ENCODE results near the gene TTPAL.

Gene TTPAL

DNA sequence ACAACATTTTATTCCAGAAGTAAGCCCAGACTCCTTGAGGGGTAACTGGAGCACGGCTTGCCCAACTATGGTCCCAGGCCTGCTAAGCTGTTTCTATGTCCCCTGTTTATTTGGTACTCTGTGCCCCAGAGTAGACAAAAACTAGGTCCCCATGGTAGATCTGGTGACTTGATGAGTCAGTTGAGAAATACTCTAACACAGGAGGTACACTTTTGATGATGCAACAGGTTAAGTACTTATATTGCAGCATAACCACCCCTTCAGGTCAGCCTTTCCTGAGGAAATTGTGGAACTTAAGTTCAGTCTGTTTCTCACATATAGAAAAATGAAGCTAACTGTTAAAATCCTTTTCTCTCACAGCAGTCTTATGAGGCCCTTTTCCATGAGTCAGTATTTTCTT, 19.6 kb downstream of the TTPAL start:
- 0 out of 2 replicates have a peak, but pooled peaks cover 5% of the 10 kb centered on the region for H3F3A ChIP-seq (ENCODE audit: insufficient read depth)
- no peaks in the 10 kb centered on the region for H3K9me2 ChIP-seq (replicated peaks; ENCODE audit: insufficient read depth, low read length)
- no peaks in the 10 kb centered on the region for H3K79me2 ChIP-seq (ENCODE audit: insufficient read depth, low read length)
- TF ChIP-seq, protein P1, sequence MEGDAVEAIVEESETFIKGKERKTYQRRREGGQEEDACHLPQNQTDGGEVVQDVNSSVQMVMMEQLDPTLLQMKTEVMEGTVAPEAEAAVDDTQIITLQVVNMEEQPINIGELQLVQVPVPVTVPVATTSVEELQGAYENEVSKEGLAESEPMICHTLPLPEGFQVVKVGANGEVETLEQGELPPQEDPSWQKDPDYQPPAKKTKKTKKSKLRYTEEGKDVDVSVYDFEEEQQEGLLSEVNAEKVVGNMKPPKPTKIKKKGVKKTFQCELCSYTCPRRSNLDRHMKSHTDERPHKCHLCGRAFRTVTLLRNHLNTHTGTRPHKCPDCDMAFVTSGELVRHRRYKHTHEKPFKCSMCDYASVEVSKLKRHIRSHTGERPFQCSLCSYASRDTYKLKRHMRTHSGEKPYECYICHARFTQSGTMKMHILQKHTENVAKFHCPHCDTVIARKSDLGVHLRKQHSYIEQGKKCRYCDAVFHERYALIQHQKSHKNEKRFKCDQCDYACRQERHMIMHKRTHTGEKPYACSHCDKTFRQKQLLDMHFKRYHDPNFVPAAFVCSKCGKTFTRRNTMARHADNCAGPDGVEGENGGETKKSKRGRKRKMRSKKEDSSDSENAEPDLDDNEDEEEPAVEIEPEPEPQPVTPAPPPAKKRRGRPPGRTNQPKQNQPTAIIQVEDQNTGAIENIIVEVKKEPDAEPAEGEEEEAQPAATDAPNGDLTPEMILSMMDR (IDR thresholded peaks at IDR 0.05; ENCODE audit: insufficient read depth, low read length, poor library complexity, severe bottlenecking): no peak
- TF ChIP-seq EZH2phosphoT487 (conservative IDR thresholded peaks at IDR 0.05; ENCODE audit: low read length): no peak
- H3K4me2 ChIP-seq (ENCODE audit: low read depth, low read length, poor library complexity, severe bottlenecking): no peak overlapping the region
- no peaks in the 10 kb centered on the region for H3K9me3 ChIP-seq (ENCODE audit: insufficient read depth, low read length)
- peaks cover 4% of the 10 kb centered on the region; the same call in 1 of the 2 replicates for H3K36me3 ChIP-seq (ENCODE audit: low read length)
- no peak overlapping the region for H3K9ac ChIP-seq (ENCODE audit: low read length)
- no peak overlapping the region for H3K27ac ChIP-seq (ENCODE audit: low read depth, low read length)
- H4K20me1 ChIP-seq (ENCODE audit: low read depth, low read length): no peaks in the 10 kb centered on the region
- no peaks in the 10 kb centered on the region for H3K27me3 ChIP-seq (ENCODE audit: low read length)
- H2AFZ ChIP-seq (ENCODE audit: low read depth, low read length, severe bottlenecking): no peak overlapping the region
- H3K4me3 ChIP-seq (ENCODE audit: insufficient read depth, low read length, poor library complexity, severe bottlenecking): no peak overlapping the region

DNA sequence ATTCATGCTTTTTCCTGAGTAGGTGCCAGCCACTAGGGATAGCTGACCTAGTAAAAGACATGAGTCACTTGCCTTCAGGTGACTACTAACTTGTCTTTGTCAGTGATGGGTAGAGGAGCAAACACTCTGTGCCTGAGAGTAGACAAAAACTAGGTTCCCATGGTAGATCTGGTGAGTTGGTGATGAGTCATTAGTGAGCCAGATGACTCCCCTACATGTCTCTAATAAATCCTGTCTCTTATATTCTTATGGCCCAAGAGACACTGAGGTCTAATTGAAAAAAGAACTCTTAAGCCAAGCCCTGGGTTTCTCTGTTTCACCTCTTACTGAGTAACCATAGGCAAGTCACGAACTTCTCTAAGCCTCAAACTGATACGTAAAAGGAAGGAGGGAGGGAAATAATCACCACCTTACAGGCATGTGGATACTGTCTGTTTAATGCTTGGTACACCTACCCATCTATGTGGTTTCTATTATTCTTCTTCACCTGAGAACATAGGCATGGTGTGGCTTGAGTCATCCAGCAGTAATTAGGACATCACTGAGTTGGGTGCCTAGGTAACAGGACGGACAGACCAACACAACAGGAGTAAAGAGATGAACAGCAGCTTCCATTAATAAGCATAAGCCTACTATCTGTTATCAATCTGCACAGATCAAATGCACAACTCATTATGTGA, 20.3 kb downstream of the TTPAL start:
- Histone ChIP-seq H3K36me3 (ENCODE audit: low read length) (peaks cover 11% of the 10 kb centered on the region; the same call in 1 of the 2 replicates), H3K4me2 (ENCODE audit: low read depth, low read length, poor library complexity, severe bottlenecking) (no peak overlapping the region), H3K9ac (ENCODE audit: low read length) (no peak overlapping the region)

DNA sequence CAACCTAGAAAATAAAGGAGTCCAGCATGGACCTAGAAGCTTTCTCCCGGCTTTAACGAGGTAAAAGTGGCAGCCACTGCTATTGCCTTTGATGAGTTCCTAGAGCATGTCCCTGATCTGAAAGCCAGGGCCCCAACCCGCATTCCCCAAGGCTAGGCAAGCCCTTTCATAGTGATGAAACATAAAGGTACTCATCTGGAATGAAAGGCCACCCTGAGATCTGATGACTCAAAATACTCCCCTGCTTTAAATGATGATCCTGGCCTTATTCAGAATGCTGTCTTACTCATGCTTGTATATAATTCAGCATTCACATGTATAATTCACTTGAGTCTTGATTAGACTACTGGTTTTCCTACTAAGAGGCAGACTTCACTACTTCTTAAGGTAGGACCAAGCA, 21.3 kb downstream of the TTPAL start:
- H3K36me3 ChIP-seq (ENCODE audit: low read length): peaks cover 11% of the 10 kb centered on the region; the same call in 1 of the 2 replicates
- no peaks in the 10 kb centered on the region for H3K79me2 ChIP-seq (ENCODE audit: insufficient read depth, low read length)
- H2AFZ ChIP-seq (ENCODE audit: low read depth, low read length, severe bottlenecking): no peak overlapping the region
- H3K27me3 ChIP-seq (ENCODE audit: low read length): no peaks in the 10 kb centered on the region
- no peak overlapping the region for H3K27ac ChIP-seq (ENCODE audit: low read depth, low read length)
- H4K20me1 ChIP-seq (ENCODE audit: low read depth, low read length): no peaks in the 10 kb centered on the region
- H3K9ac ChIP-seq (ENCODE audit: low read length): no peak overlapping the region
- no peaks in the 10 kb centered on the region for H3K9me2 ChIP-seq (replicated peaks; ENCODE audit: insufficient read depth, low read length)
- H3K9me3 ChIP-seq (ENCODE audit: insufficient read depth, low read length): no peaks in the 10 kb centered on the region
- no peak overlapping the region for H3K4me2 ChIP-seq (ENCODE audit: low read depth, low read length, poor library complexity, severe bottlenecking)
- TF ChIP-seq EZH2phosphoT487 (conservative IDR thresholded peaks at IDR 0.05; ENCODE audit: low read length): no peak
- TF ChIP-seq, protein P1 (IDR thresholded peaks at IDR 0.05; ENCODE audit: insufficient read depth, low read length, poor library complexity, severe bottlenecking): no peak
- H3F3A ChIP-seq (ENCODE audit: insufficient read depth): 0 out of 2 replicates have a peak, but pooled peaks cover 5% of the 10 kb centered on the region
- no peak overlapping the region for H3K4me3 ChIP-seq (ENCODE audit: insufficient read depth, low read length, poor library complexity, severe bottlenecking)

More for the DNA sequence above, 20.3 kb downstream of the TTPAL start:
- H3K4me3 ChIP-seq (ENCODE audit: insufficient read depth, low read length, poor library complexity, severe bottlenecking): no peak overlapping the region
- no peaks in the 10 kb centered on the region for H4K20me1 ChIP-seq (ENCODE audit: low read depth, low read length)
- no peaks in the 10 kb centered on the region for H3K27me3 ChIP-seq (ENCODE audit: low read length)
- 0 out of 2 replicates have a peak, but pooled peaks cover 5% of the 10 kb centered on the region for H3F3A ChIP-seq (ENCODE audit: insufficient read depth)
- no peaks in the 10 kb centered on the region for H3K9me3 ChIP-seq (ENCODE audit: insufficient read depth, low read length)
- H3K27ac ChIP-seq (ENCODE audit: low read depth, low read length): no peak overlapping the region
- TF ChIP-seq, protein P1 (IDR thresholded peaks at IDR 0.05; ENCODE audit: insufficient read depth, low read length, poor library complexity, severe bottlenecking): no peak
- H3K79me2 ChIP-seq (ENCODE audit: insufficient read depth, low read length): no peaks in the 10 kb centered on the region
- H2AFZ ChIP-seq (ENCODE audit: low read depth, low read length, severe bottlenecking): no peak overlapping the region
- no peaks in the 10 kb centered on the region for H3K9me2 ChIP-seq (replicated peaks; ENCODE audit: insufficient read depth, low read length)

Measured in SU-DHL-6 (cell line).